Measurements from ENCODE around the gene SLC38A2.

GRCh38 chr12:46370792-46371717 lies 1.5 kb downstream of the SLC38A2 start:
- peak; percentile 91 to 97 for TF ChIP-seq EP300 (IDR thresholded peaks at IDR 0.05)
- TF ChIP-seq, protein P1, sequence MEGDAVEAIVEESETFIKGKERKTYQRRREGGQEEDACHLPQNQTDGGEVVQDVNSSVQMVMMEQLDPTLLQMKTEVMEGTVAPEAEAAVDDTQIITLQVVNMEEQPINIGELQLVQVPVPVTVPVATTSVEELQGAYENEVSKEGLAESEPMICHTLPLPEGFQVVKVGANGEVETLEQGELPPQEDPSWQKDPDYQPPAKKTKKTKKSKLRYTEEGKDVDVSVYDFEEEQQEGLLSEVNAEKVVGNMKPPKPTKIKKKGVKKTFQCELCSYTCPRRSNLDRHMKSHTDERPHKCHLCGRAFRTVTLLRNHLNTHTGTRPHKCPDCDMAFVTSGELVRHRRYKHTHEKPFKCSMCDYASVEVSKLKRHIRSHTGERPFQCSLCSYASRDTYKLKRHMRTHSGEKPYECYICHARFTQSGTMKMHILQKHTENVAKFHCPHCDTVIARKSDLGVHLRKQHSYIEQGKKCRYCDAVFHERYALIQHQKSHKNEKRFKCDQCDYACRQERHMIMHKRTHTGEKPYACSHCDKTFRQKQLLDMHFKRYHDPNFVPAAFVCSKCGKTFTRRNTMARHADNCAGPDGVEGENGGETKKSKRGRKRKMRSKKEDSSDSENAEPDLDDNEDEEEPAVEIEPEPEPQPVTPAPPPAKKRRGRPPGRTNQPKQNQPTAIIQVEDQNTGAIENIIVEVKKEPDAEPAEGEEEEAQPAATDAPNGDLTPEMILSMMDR (IDR thresholded peaks at IDR 0.05) = peak in 3 of 5 experiments; percentile 4 to 64 (median 34)

All from tibial nerve (tissue), 4 donors.